Activated naive CD4-positive, alpha-beta T cell treated with anti-CD3 and anti-CD28 coated beads for 36 hours (primary cell): ENCODE results near the gene PIK3R1. TPM values are rescaled to one million over a fixed set of nuclear protein-coding genes. Genes with fewer than 3 reads are reported as not detected.

Experiments
- CTCF ChIA-PET: fragments of 350-600 bp; sonication (Branson Sonifier 250); formaldehyde crosslinking; loops from one replicate; lab custom pipeline; 2021; ENCODE audit warnings: antibody characterized with exemption; lab: Charles Lee
- DNase-seq: peaks from one replicate; pipeline ENCODE4 v3.0.0-alpha.2; 2020
- H3K27ac Mint-ChIP-seq: one replicate; pipeline ENCODE4 v1.8.0; 2021; ENCODE audit warnings: mild to moderate bottlenecking, mixed read lengths
- H3K27me3 Mint-ChIP-seq: one replicate; pipeline ENCODE4 v1.8.0; 2021; ENCODE audit warnings: low read depth, mixed read lengths
- H3K36me3 Mint-ChIP-seq: one replicate; pipeline ENCODE4 v1.8.0; 2021; ENCODE audit warnings: low read depth, mixed read lengths
- H3K4me1 Mint-ChIP-seq: one replicate; pipeline ENCODE4 v1.8.0; 2021; ENCODE audit warnings: low read depth, mixed read lengths
- H3K4me3 Mint-ChIP-seq: one replicate; pipeline ENCODE4 v1.8.0; 2021; ENCODE audit warnings: mild to moderate bottlenecking, moderate library complexity, mixed read lengths
- H3K9me3 Mint-ChIP-seq: one replicate; pipeline ENCODE4 v1.8.0; 2021; ENCODE audit warnings: mixed read lengths
- intact Hi-C: fragments of 100-400 bp; cut with micrococcal nuclease; formaldehyde crosslinking; loops from one replicate; pipeline ENCODE4 v1.15.1; 2023
- total RNA-seq, 2 experiments: library from RNA; stranded (reverse); gene quantifications; one replicate each; pipeline ENCODE4 v1.2.3, GENCODE V29; 2021

Gene PIK3R1
- total RNA-seq, 2 experiments from 2014 or later, result 28.5 to 31.4 TPM

DNA sequence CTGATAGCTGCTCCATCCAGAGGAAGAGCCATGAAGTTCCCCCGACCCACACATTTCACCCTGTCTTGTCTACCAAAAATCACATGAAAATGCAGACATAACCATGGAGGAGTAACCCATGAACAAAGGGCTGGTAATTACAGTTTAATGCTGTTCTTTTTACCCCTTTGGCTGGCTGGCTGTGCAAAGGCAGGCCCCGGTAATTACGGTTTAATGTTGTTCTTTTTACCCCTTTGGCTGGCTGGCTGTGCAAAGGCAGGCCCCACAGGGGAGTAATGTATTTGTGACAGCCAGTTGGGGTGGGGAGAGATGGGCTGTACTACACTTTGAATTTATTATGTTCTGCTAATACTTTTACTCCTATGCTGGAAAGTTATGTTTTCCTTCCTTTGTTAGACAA lies 41.7 kb downstream of the PIK3R1 start:
- intact Hi-C loops, result loop anchor here (10.0 kb wide), 2 partner anchors 272 to 1432 kb away; no protein-coding TSS in a partner anchor
- no peaks in the 10 kb centered on the region for H3K27me3 Mint-ChIP-seq
- peak overlapping the region; percentile 42 for H3K27ac Mint-ChIP-seq
- peaks cover 95% of the 10 kb centered on the region for H3K4me1 Mint-ChIP-seq
- no peaks in the 10 kb centered on the region for H3K36me3 Mint-ChIP-seq
- H3K4me3 Mint-ChIP-seq, result no peak overlapping the region
- H3K9me3 Mint-ChIP-seq, result no peaks in the 10 kb centered on the region
- no peak for DNase-seq
- CTCF ChIA-PET, result interaction anchor here (0.6 to 1.3 kb wide), 2 partner anchors 23 to 618 kb away, joined by 3 read pairs; no protein-coding TSS in a partner anchor

DNA sequence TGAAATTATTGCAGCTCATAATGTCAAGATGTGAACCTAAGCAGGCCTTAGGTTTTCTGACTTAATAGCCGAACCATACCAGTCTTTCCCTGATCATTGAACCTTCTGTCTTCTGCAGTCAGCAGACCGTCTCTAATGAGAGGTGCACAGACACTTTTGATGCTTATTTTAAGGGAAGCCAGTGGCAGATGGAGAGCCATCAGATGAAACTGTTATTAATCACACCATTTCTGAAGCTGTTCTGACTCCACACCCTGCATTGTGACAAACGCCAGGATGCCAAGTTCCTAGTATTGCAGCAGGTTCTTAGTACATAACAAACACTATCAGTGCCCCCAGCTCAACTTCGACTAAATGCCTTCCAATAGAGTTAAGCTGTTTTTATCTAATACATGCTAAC lies 43.0 kb downstream of the PIK3R1 start:
- Mint-ChIP-seq H3K36me3 (no peaks in the 10 kb centered on the region), H3K27ac (no peak overlapping the region), H3K4me3 (no peak overlapping the region), H3K27me3 (no peaks in the 10 kb centered on the region), H3K9me3 (no peaks in the 10 kb centered on the region), H3K4me1 (peaks cover 83% of the 10 kb centered on the region)
- CTCF ChIA-PET, result interaction anchor here (0.8 to 3.0 kb wide), 7 partner anchors 9 to 34 kb away, joined by 3 to 11 read pairs (median 4); no protein-coding TSS in a partner anchor
- peak; percentile 47 for DNase-seq
- intact Hi-C loops, result loop anchor here (10.0 kb wide), 2 partner anchors 274 to 1434 kb away; no protein-coding TSS in a partner anchor

DNA sequence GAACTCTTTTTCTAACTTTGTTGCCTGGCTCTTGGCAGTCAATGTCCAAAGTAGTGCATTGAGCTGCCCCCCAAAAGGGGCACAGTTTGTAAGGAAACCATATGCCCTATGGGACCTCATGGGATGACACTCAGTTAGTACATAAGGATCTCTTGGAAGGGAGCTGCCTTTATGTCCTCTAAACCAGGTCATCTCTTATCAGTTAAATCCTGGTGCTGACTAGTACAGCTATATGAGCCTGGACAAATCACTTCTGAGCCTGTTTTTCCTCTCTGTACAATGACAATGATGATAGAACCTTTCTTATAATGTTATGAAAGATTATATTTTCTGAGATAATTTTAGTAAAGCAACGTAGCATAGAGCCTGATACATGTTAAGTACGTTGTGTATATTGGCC lies 44.1 kb downstream of the PIK3R1 start:
- no peaks in the 10 kb centered on the region for H3K27me3 Mint-ChIP-seq
- intact Hi-C loops, result loop anchor here (1.0 to 10.0 kb wide), 4 partner anchors 8 to 1435 kb away; no protein-coding TSS in a partner anchor
- peaks cover 81% of the 10 kb centered on the region for H3K4me1 Mint-ChIP-seq
- H3K4me3 Mint-ChIP-seq, result no peak overlapping the region
- DNase-seq, result no peak
- no peaks in the 10 kb centered on the region for H3K9me3 Mint-ChIP-seq
- no peak overlapping the region for H3K27ac Mint-ChIP-seq
- CTCF ChIA-PET, result interaction anchor here (0.5 to 3.0 kb wide), 5 partner anchors 10 to 1081 kb away, joined by 3 to 11 read pairs (median 3); no protein-coding TSS in a partner anchor
- no peaks in the 10 kb centered on the region for H3K36me3 Mint-ChIP-seq

DNA sequence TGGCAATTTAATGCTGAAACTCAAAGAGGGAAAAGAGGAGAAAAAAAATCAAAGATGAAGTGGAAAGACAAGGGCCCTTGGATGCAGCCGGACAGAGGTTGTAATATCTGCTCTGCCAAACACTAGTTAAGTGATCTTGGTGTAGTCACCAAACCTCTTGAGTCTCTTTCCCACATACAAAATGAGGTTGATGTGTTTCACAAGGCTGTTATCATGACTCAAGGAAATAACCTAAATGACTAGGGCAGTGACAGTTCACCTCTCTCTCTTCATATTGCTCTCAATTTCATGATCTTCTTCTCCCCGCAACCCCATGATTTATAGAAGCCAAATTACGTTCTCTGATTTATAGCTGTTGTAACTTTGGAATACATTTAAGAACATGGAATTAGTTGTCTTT lies 44.9 kb downstream of the PIK3R1 start:
- Mint-ChIP-seq H3K9me3 (no peaks in the 10 kb centered on the region), H3K4me1 (peaks cover 81% of the 10 kb centered on the region), H3K27ac (peak overlapping the region; percentile 51), H3K27me3 (no peaks in the 10 kb centered on the region), H3K4me3 (no peak overlapping the region), H3K36me3 (no peaks in the 10 kb centered on the region)
- CTCF ChIA-PET, result interaction anchor here (3.0 kb wide), 1 partner anchor 11 kb away, joined by 11 read pairs; no protein-coding TSS in a partner anchor
- intact Hi-C loops, result loop anchor here (1.0 to 2.0 kb wide), 2 partner anchors 9 to 20 kb away; no protein-coding TSS in a partner anchor
- DNase-seq, result no peak

DNA sequence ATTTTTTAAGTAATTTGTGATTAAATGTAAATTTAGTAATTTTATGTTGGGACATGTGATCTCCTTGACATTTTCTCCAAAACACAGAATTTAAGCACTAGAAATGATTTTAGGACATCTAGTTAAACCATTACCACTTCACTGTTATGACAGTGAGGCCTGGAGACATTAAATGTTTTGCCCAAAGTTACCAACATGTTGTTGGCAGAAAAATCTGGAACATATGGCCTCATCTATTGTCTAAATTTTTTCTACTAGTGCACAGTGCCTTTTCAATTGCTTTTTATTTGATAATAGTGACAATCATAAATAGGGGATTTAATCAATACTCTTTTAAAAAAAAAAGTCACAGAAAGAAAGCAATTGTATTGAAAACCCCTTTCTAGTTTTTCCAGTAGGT lies 45.6 kb downstream of the PIK3R1 start:
- no peak overlapping the region for H3K4me3 Mint-ChIP-seq
- CTCF ChIA-PET, result interaction anchor here (0.6 to 1.4 kb wide), 2 partner anchors 8 to 23 kb away, joined by 3 to 5 read pairs; no protein-coding TSS in a partner anchor
- H3K27ac Mint-ChIP-seq, result no peak overlapping the region
- no peaks in the 10 kb centered on the region for H3K9me3 Mint-ChIP-seq
- no peaks in the 10 kb centered on the region for H3K36me3 Mint-ChIP-seq
- DNase-seq, result no peak
- no peaks in the 10 kb centered on the region for H3K27me3 Mint-ChIP-seq
- intact Hi-C loops, result loop anchor here (2.0 kb wide), 1 partner anchor 20 kb away; no protein-coding TSS in a partner anchor
- peaks cover 83% of the 10 kb centered on the region for H3K4me1 Mint-ChIP-seq

DNA sequence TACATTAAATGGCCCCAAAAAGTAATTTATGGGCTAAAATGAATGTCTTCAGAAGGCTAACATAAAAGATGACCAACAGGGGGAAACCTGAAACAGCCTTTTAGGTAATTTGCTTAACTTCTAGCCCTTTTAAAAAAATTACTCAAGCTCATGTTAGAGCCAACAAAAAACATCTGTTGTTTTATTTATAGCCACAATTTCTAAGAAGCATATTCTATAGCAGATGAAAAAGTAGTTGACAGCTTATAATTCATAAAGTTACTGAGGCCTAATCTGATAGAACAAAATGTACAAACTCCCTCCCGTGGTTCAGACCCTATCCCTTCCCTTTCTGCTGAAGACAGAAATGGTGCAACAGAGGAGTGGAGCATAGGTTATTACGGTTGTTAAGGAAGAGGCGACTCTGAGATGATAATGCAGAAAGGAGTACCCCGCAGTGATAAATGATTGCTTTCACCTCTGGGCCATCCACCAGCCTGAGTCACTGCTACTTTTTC lies 46.1 kb downstream of the PIK3R1 start:
- no peaks in the 10 kb centered on the region for H3K36me3 Mint-ChIP-seq
- CTCF ChIA-PET, result interaction anchor here (0.6 to 1.4 kb wide), 2 partner anchors 9 to 24 kb away, joined by 3 to 5 read pairs; no protein-coding TSS in a partner anchor
- peaks cover 84% of the 10 kb centered on the region for H3K4me1 Mint-ChIP-seq
- H3K9me3 Mint-ChIP-seq, result no peaks in the 10 kb centered on the region
- no peaks in the 10 kb centered on the region for H3K27me3 Mint-ChIP-seq
- H3K27ac Mint-ChIP-seq, result peak overlapping the region; percentile 21
- no peak for DNase-seq
- intact Hi-C loops, result loop anchor here (2.0 kb wide), 1 partner anchor 19 kb away; no protein-coding TSS in a partner anchor
- H3K4me3 Mint-ChIP-seq, result no peak overlapping the region

DNA sequence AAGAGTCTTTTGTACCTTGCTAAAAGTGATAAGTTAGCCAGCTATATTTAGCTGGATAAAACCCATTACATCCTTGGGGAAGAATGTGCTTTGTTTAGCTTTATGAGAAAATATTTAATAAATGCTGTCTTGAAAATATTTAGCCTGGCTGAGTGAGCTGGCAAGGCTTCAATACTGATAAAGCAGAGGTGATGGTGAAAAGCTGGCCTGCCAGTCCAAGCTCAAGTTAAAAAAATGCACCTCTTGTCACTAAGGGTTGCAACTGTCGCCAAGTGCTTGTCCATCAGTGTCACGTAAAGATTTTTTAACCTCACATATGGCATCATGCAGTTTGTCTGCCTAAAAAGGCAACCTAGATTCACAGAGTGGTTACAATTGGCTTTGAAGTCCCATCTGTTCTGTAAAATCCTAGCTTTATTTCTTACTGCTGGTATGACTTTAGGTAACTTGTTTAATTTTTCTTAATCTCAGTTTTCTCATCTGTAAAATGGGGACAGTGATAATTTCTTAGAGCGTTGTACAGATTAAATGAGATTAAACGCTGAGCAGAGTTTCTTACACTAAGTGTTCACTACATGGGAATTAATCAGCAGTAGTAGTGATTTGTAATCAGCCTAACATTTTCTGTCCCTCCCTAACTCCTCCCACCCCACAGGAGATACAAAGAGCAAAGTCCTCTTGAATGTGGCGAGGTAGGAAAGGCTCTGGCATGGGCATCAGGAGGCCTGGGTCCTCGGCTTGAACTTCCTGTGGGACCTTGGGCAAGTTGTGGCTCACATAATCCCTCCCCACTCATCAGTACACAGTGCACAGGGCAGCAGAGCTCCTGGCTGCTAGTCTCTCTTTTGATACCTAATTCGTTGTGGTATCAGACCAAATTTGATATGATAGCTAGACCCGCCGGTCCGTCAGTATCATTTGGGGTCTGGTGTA lies 48.7 kb downstream of the PIK3R1 start:
- no peaks in the 10 kb centered on the region for H3K36me3 Mint-ChIP-seq
- H3K4me3 Mint-ChIP-seq, result no peak overlapping the region
- CTCF ChIA-PET, result interaction anchor here (0.5 to 1.3 kb wide), 5 partner anchors 12 to 1015 kb away, joined by 3 to 6 read pairs (median 4); partner anchors contain the start of gene PIK3R1
- H3K4me1 Mint-ChIP-seq, result peaks cover 82% of the 10 kb centered on the region
- no peaks in the 10 kb centered on the region for H3K27me3 Mint-ChIP-seq
- H3K27ac Mint-ChIP-seq, result no peak overlapping the region
- intact Hi-C loops, result no loop called here
- DNase-seq, result no peak
- H3K9me3 Mint-ChIP-seq, result no peaks in the 10 kb centered on the region

DNA sequence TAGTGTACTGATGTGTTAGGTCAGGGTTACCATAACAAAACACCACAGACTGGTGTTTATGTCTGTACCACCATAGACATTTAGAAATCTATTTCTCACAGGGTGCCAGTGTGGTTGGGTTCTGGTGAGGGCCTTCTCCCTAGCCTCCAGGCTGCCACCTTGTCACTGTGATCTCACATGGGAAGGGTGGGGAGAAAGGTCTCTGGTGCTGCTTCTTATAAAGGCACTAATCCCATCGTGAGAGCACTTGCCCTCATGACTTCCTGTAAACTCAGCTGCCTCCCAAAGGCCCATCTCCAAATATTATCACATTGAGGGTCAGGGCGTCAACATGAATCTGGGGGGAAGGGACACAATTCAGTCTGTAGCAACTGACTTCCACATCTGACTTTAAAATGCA lies 49.8 kb downstream of the PIK3R1 start:
- CTCF ChIA-PET, result interaction anchor here (1.0 kb wide), 1 partner anchor 15 kb away, joined by 4 read pairs; no protein-coding TSS in a partner anchor
- peaks cover 79% of the 10 kb centered on the region for H3K4me1 Mint-ChIP-seq
- no peaks in the 10 kb centered on the region for H3K9me3 Mint-ChIP-seq
- H3K4me3 Mint-ChIP-seq, result no peak overlapping the region
- no peak for DNase-seq
- no peak overlapping the region for H3K27ac Mint-ChIP-seq
- intact Hi-C loops, result loop anchor here (5.0 kb wide), 1 partner anchor 1258 kb away; no protein-coding TSS in a partner anchor
- no peaks in the 10 kb centered on the region for H3K27me3 Mint-ChIP-seq
- H3K36me3 Mint-ChIP-seq, result no peaks in the 10 kb centered on the region

DNA sequence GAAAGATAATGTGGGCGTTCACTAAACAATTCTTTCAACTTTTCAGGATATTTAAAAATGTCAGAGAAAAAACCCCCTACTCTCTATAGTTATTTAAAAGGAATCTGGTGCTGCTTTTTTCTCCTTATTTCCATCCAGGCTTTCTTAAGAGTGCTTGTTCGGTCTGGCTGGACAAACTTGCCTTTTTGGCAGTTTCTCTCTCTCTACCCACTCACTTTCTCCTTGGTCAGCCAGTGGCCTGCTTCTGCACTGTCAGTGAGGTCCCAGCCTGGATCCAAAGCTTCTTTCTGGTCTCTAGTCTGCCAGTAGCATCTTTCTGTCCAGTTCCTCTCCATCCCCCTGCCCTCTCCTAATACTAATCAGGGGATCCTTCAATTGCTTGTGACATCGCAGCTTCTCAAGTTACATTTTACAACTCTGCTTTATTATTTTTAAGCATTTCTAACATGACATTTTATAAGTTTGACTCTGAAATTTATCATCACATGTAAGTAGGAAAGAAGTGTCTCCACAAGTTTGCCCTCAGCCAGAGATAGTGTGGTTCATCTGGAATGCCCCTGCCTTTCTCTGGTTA lies 50.4 kb downstream of the PIK3R1 start:
- no peak for DNase-seq
- H3K27me3 Mint-ChIP-seq, result no peaks in the 10 kb centered on the region
- H3K9me3 Mint-ChIP-seq, result no peaks in the 10 kb centered on the region
- no peak overlapping the region for H3K27ac Mint-ChIP-seq
- peaks cover 79% of the 10 kb centered on the region for H3K4me1 Mint-ChIP-seq
- intact Hi-C loops, result loop anchor here (5.0 kb wide), 1 partner anchor 1259 kb away; no protein-coding TSS in a partner anchor
- CTCF ChIA-PET, result interaction anchor here (1.0 to 2.2 kb wide), 2 partner anchors 13 to 15 kb away, joined by 4 to 13 read pairs; no protein-coding TSS in a partner anchor
- no peaks in the 10 kb centered on the region for H3K36me3 Mint-ChIP-seq
- H3K4me3 Mint-ChIP-seq, result no peak overlapping the region

DNA sequence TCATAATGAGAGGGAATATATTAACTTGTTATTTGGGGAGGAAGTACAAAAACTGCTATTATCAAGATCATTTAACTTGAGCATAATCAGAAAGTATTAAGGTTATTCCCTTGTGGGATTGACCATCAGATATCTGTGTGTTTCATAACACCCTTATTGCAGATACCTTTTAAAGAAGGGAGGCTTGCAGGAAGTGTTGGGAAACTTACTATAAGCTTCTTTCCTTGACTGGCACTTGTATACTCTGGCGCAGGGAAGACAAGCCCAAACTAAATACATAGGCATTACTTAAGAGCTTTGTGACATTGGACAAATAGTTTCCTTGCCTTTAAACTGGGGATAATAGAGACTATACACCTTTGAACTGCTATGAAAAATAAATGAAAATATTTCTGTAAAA lies 50.9 kb downstream of the PIK3R1 start:
- no peak for DNase-seq
- no peaks in the 10 kb centered on the region for H3K36me3 Mint-ChIP-seq
- CTCF ChIA-PET, result interaction anchor here (0.6 to 2.2 kb wide), 4 partner anchors 13 to 229 kb away, joined by 3 to 13 read pairs (median 4); no protein-coding TSS in a partner anchor
- intact Hi-C loops, result loop anchor here (5.0 kb wide), 1 partner anchor 1259 kb away; no protein-coding TSS in a partner anchor
- H3K4me3 Mint-ChIP-seq, result no peak overlapping the region
- peak overlapping the region; percentile 30 for H3K27ac Mint-ChIP-seq
- no peaks in the 10 kb centered on the region for H3K9me3 Mint-ChIP-seq
- no peaks in the 10 kb centered on the region for H3K27me3 Mint-ChIP-seq
- peaks cover 80% of the 10 kb centered on the region for H3K4me1 Mint-ChIP-seq

DNA sequence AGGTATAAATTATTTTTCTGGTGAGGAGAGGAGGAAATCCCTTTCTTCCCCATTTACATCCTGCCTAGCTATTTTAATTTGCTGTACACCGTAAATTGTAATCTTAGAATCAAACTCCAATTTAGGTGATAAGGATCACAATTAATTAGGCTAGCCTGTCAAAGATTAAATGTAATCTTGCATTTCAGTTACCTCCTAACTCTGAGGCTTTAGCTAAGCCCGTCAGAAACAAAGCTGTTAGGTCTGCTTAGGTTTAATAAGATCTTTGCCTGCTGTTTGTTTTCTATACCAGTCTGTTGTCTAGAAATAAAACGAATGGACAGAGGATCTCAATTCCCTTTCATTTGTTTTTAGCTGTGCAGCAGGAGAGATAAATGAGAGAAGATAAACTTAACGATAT lies 51.5 kb downstream of the PIK3R1 start:
- Mint-ChIP-seq H3K9me3 (no peaks in the 10 kb centered on the region), H3K4me1 (peaks cover 80% of the 10 kb centered on the region), H3K27ac (no peak overlapping the region), H3K36me3 (no peaks in the 10 kb centered on the region), H3K27me3 (no peaks in the 10 kb centered on the region), H3K4me3 (no peak overlapping the region)
- CTCF ChIA-PET, result interaction anchor here (0.6 to 2.2 kb wide), 6 partner anchors 9 to 228 kb away, joined by 3 to 13 read pairs (median 4); partner anchors contain the start of gene PIK3R1
- intact Hi-C loops, result loop anchor here (5.0 kb wide), 1 partner anchor 1260 kb away; no protein-coding TSS in a partner anchor
- DNase-seq, result no peak
